ENCODE measurements around the gene TMED7. TPM values are rescaled to one million over a fixed set of nuclear protein-coding genes. Genes with fewer than 3 reads are reported as not detected.

The TMED7 gene
- total and polyA plus RNA-seq, 2 donors, result 25.9 to 33.0 TPM

DNA sequence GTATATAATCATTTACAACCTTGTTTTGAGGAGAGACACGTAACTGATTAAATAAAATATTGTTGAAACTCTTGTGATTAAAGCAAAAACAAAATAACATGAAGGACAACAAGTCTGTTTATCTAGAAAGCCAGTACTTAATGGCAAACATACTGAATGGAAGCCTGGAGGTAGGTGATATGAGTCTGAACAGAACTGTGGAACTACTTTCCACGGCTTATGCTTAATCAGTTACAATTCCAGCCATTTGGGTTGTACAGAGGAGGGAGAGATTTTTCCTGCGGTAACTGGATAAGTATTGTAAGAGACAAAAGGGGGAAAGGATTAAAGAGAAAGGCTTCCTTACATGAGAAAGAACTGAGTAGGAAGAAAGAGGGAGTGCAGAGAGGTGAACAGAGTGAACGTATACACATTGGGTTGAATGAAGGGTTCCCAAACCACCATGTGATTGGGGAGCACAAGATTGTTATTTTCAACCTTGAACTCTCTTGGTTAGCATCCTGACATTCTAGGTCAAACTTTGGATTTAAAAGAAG, 4.4 kb downstream of the TMED7 start:
- WGBS, result 96% methylated on average over 4 of the region's 4 CpGs
- no peak for DNase-seq (ENCODE audit: low read depth in 6 of 9, low spot score in 9 of 9)
- Histone ChIP-seq H3K9me3 (ENCODE audit: control insufficient read depth in 2 of 2, insufficient read depth in 1 of 2, low read length in 1 of 2) (no peaks in the 10 kb centered on the region), H3K4me1 (ENCODE audit: control insufficient read depth in 2 of 2, insufficient read depth in 2 of 2, low read length in 2 of 2) (peaks cover 7 to 14% of the 10 kb centered on the region in 2 donors), H3K27ac (ENCODE audit: low read depth in 1 of 2, low read length in 1 of 2) (no peak overlapping the region), H3K36me3 (ENCODE audit: control insufficient read depth in 2 of 2, insufficient read depth in 2 of 2, low read length in 1 of 2) (peaks cover 9 to 35% of the 10 kb centered on the region in 2 donors), H3K4me3 (ENCODE audit: low read length in 2 of 2) (no peak overlapping the region), H3K27me3 (ENCODE audit: control insufficient read depth in 2 of 2, insufficient read depth in 1 of 2, low read length in 1 of 2) (no peaks in the 10 kb centered on the region)

DNA sequence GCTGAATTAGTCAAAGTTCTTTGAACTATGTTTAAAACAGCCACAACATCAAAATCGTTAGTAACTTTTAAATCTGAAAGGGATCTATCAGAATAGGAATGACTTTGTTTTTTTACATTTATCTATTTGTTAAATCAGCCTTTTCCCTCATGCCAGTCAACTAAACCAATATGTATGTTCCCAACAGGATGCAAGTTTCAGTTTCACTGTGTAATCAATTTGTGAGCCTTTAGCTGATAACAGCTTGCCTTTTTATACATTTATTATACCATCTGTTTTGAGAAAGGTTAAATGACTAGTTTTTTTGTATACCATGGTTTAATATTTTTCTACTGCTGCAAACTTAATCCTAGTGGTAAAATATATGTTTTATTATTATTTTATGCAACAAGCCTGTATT, 8.9 kb downstream of the TMED7 start:
- Histone ChIP-seq H3K36me3 (ENCODE audit: control insufficient read depth in 2 of 2, insufficient read depth in 2 of 2, low read length in 1 of 2) (peaks cover 10 to 50% of the 10 kb centered on the region in 2 donors), H3K4me1 (ENCODE audit: control insufficient read depth in 2 of 2, insufficient read depth in 2 of 2, low read length in 2 of 2) (no peaks in the 10 kb centered on the region), H3K27me3 (ENCODE audit: control insufficient read depth in 2 of 2, insufficient read depth in 1 of 2, low read length in 1 of 2) (no peaks in the 10 kb centered on the region), H3K4me3 (ENCODE audit: low read length in 2 of 2) (no peak overlapping the region), H3K9me3 (ENCODE audit: control insufficient read depth in 2 of 2, insufficient read depth in 1 of 2, low read length in 1 of 2) (no peaks in the 10 kb centered on the region), H3K27ac (ENCODE audit: low read depth in 1 of 2, low read length in 1 of 2) (no peak overlapping the region)
- 55% methylated on average over 1 of the region's 1 CpG for WGBS
- no peak for DNase-seq (ENCODE audit: low read depth in 6 of 9, low spot score in 9 of 9)

- Histone ChIP-seq H3K9me3 (ENCODE audit: control insufficient read depth in 2 of 2, insufficient read depth in 1 of 2, low read length in 1 of 2) (no peaks in the 10 kb centered on the region), H3K4me1 (ENCODE audit: control insufficient read depth in 2 of 2, insufficient read depth in 2 of 2, low read length in 2 of 2) (no peaks in the 10 kb centered on the region), H3K4me3 (ENCODE audit: low read length in 2 of 2) (no peak overlapping the region), H3K27ac (ENCODE audit: low read depth in 1 of 2, low read length in 1 of 2) (no peak overlapping the region), H3K27me3 (ENCODE audit: control insufficient read depth in 2 of 2, insufficient read depth in 1 of 2, low read length in 1 of 2) (no peaks in the 10 kb centered on the region), H3K36me3 (ENCODE audit: control insufficient read depth in 2 of 2, insufficient read depth in 2 of 2, low read length in 1 of 2) (peaks cover 10 to 50% of the 10 kb centered on the region in 2 donors)
- no peak for DNase-seq (ENCODE audit: low read depth in 6 of 9, low spot score in 9 of 9)
These were observed 9.4 kb downstream of the TMED7 start for GRCh38 chr5:115616472-115616871.

DNA sequence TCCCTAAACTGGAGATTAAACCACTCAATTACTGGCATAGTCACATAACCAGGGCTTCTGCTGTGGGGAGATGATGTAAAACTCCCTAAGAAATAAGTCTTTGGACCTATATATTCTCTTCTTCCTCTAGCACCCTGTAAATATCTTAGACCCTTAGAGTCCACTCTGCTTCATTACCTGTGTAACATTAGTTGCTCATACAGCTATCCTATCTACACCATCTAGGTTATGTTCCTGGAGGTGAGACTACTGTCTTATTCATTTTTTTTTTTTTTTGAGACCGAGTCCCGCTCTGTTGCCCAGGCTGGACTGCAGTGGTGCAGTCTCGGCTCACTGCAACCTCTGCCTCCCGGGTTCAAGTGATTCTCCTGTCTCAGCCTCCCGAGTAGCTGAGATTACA, 14.0 kb downstream of the TMED7 start:
- no peaks in the 10 kb centered on the region for H3K9me3 ChIP-seq (ENCODE audit: control insufficient read depth in 2 of 2, insufficient read depth in 1 of 2, low read length in 1 of 2)
- 96% methylated on average over 5 of the region's 5 CpGs for WGBS
- peaks cover 7 to 29% of the 10 kb centered on the region in 2 donors for H3K36me3 ChIP-seq (ENCODE audit: control insufficient read depth in 2 of 2, insufficient read depth in 2 of 2, low read length in 1 of 2)
- no peaks in the 10 kb centered on the region for H3K4me1 ChIP-seq (ENCODE audit: control insufficient read depth in 2 of 2, insufficient read depth in 2 of 2, low read length in 2 of 2)
- no peaks in the 10 kb centered on the region for H3K27me3 ChIP-seq (ENCODE audit: control insufficient read depth in 2 of 2, insufficient read depth in 1 of 2, low read length in 1 of 2)
- DNase-seq (ENCODE audit: low read depth in 6 of 9, low spot score in 9 of 9), result no peak
- no peak overlapping the region for H3K4me3 ChIP-seq (ENCODE audit: low read length in 2 of 2)
- H3K27ac ChIP-seq (ENCODE audit: low read depth in 1 of 2, low read length in 1 of 2), result no peak overlapping the region

DNA sequence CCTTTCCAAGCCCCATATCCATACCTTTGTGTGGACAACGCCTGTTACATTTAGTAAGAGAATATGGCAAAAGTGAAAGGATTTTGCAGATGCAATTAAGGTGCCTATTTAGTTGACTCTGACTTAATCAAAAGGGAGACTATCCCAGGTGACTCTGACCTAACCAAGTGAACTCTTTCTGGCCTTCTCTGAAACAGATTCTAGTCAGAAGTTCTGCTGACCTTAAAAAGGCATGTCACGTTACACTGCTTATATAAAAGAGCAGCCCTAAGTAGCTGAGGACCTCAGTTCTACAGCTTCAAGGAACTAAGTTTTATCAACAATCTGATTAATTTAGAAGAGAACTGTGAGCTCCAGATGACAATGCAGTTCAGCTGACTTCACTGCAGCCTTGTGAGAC, 17.9 kb downstream of the TMED7 start:
- Histone ChIP-seq H3K27ac (ENCODE audit: low read depth in 1 of 2, low read length in 1 of 2) (no peak overlapping the region), H3K4me3 (ENCODE audit: low read length in 2 of 2) (no peak overlapping the region), H3K4me1 (ENCODE audit: control insufficient read depth in 2 of 2, insufficient read depth in 2 of 2, low read length in 2 of 2) (peaks cover 0 to under 1% of the 10 kb centered on the region in 2 donors), H3K36me3 (ENCODE audit: control insufficient read depth in 2 of 2, insufficient read depth in 2 of 2, low read length in 1 of 2) (peaks cover 4 to 21% of the 10 kb centered on the region in 2 donors), H3K9me3 (ENCODE audit: control insufficient read depth in 2 of 2, insufficient read depth in 1 of 2, low read length in 1 of 2) (no peaks in the 10 kb centered on the region), H3K27me3 (ENCODE audit: control insufficient read depth in 2 of 2, insufficient read depth in 1 of 2, low read length in 1 of 2) (no peaks in the 10 kb centered on the region)
- WGBS, result 96% methylated on average over 2 of the region's 2 CpGs
- DNase-seq (ENCODE audit: low read depth in 6 of 9, low spot score in 9 of 9), result no peak

- WGBS, result 98% methylated on average over 3 of the region's 3 CpGs
- no peak for DNase-seq (ENCODE audit: low read depth in 6 of 9, low spot score in 9 of 9)
- Histone ChIP-seq H3K27ac (ENCODE audit: low read depth in 1 of 2, low read length in 1 of 2) (no peak overlapping the region), H3K27me3 (ENCODE audit: control insufficient read depth in 2 of 2, insufficient read depth in 1 of 2, low read length in 1 of 2) (no peaks in the 10 kb centered on the region), H3K36me3 (ENCODE audit: control insufficient read depth in 2 of 2, insufficient read depth in 2 of 2, low read length in 1 of 2) (peaks cover 4 to 16% of the 10 kb centered on the region in 2 donors), H3K9me3 (ENCODE audit: control insufficient read depth in 2 of 2, insufficient read depth in 1 of 2, low read length in 1 of 2) (no peaks in the 10 kb centered on the region), H3K4me3 (ENCODE audit: low read length in 2 of 2) (no peak overlapping the region), H3K4me1 (ENCODE audit: control insufficient read depth in 2 of 2, insufficient read depth in 2 of 2, low read length in 2 of 2) (peaks cover 0 to 11% of the 10 kb centered on the region in 2 donors)
These were observed 20.4 kb downstream of the TMED7 start for GRCh38 chr5:115605436-115605835.

DNA sequence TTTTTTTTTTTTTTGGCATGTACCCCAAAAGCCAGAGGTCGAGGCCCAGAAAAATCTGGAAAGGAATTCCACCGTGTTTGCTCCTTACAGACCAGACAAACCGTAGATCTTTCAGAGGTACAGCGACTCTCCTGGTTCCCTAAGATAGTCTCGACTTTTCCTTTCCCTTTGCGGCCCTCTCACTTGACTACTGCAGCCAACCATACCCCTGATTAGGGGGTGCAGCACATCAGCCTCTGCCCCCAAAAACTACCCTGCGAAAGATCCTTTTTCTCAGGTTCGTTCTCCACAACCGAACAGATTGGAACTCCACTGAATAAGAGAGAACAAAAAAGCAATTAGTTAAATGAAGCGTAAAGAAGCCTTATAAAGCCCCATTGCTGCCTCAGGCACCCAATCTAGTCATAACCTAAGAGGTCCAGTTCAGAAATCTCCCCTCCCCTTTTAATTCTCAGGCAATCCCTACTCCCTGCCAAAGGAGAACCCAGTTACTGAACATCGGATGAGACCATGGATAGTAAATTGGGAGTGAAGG, 23.2 kb downstream of the TMED7 start:
- WGBS, result 58% methylated on average over 11 of the region's 11 CpGs
- H3K9me3 ChIP-seq (ENCODE audit: control insufficient read depth in 2 of 2, insufficient read depth in 1 of 2, low read length in 1 of 2), result no peaks in the 10 kb centered on the region
- peak overlapping the region; percentile 48 to 65 for H3K27ac ChIP-seq (ENCODE audit: low read depth in 1 of 2, low read length in 1 of 2)
- DNase-seq (ENCODE audit: low read depth in 6 of 9, low spot score in 9 of 9), result no peak
- peaks cover 4 to 14% of the 10 kb centered on the region in 2 donors for H3K36me3 ChIP-seq (ENCODE audit: control insufficient read depth in 2 of 2, insufficient read depth in 2 of 2, low read length in 1 of 2)
- no peaks in the 10 kb centered on the region for H3K27me3 ChIP-seq (ENCODE audit: control insufficient read depth in 2 of 2, insufficient read depth in 1 of 2, low read length in 1 of 2)
- H3K4me1 ChIP-seq (ENCODE audit: control insufficient read depth in 2 of 2, insufficient read depth in 2 of 2, low read length in 2 of 2), result peaks cover 0 to 11% of the 10 kb centered on the region in 2 donors
- peak overlapping the region; percentile 29 to 70 for H3K4me3 ChIP-seq (ENCODE audit: low read length in 2 of 2)

DNA sequence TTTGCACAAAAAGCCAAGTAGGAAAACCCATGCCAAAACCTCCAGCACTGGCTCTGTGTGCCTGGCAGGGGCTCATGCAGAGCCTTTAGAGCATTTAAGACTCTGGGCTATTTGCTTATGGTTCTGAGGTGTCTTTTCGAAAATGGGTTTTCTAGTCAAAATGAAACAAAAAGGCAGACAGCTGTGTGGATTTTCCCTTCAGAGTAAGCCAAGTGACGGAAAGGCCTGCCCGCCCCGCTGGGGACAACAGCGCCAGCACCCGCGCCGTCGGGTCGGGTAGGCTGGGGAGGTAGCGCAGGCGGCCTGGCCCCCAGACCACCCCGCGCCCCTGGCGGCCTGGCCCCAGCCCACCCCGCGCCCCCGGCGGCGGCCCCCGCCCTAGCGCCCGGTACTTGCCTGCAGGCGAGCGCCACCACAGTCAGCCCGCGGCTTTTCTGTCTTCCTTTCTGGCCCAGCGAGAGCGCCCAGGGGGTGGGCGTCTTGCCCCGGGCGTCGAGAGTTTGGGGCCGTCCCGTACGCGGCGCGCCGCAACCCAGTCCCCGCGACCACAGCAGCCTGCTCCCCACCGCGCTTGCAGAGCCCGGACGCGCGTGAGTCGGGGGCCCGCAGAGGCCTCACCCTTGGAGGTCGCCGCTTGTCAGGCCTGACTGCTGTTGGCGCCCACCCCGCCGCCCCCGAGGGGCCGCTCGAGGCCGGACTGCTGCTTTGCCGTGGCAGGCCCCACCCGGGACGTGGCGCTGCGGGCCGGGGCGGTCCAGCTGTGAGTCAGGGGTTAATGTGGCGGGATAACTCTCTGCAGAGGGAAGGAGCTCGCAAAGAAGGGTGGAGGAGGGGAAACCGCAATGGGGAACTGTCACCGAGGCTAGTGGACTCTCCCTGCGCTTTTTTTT, 23.9 kb downstream of the TMED7 start, which contains the start of gene TICAM2:
Gene TICAM2, minus strand, starts transcription at position 779 of the 890 bp plus-strand sequence. CDS start 21,223 bp downstream, outside the sequence.
- Histone ChIP-seq H3K4me1 (ENCODE audit: control insufficient read depth in 2 of 2, insufficient read depth in 2 of 2, low read length in 2 of 2) (peaks cover 0 to 11% of the 10 kb centered on the region in 2 donors), H3K27me3 (ENCODE audit: control insufficient read depth in 2 of 2, insufficient read depth in 1 of 2, low read length in 1 of 2) (no peaks in the 10 kb centered on the region), H3K9me3 (ENCODE audit: control insufficient read depth in 2 of 2, insufficient read depth in 1 of 2, low read length in 1 of 2) (no peaks in the 10 kb centered on the region), H3K27ac (ENCODE audit: low read depth in 1 of 2, low read length in 1 of 2) (peak within 1 kb of the TSS; percentile 53 to 76), H3K36me3 (ENCODE audit: control insufficient read depth in 2 of 2, insufficient read depth in 2 of 2, low read length in 1 of 2) (peaks cover 4 to 14% of the 10 kb centered on the region in 2 donors), H3K4me3 (ENCODE audit: low read length in 2 of 2) (peak within 1 kb of the TSS; percentile 54 to 70)
- under 1% methylated on average over 71 of the region's 71 CpGs for WGBS
- DNase-seq (ENCODE audit: low read depth in 6 of 9, low spot score in 9 of 9), result peak in 4 of 9 donors; percentile 19 to 67 (median 46)

DNA sequence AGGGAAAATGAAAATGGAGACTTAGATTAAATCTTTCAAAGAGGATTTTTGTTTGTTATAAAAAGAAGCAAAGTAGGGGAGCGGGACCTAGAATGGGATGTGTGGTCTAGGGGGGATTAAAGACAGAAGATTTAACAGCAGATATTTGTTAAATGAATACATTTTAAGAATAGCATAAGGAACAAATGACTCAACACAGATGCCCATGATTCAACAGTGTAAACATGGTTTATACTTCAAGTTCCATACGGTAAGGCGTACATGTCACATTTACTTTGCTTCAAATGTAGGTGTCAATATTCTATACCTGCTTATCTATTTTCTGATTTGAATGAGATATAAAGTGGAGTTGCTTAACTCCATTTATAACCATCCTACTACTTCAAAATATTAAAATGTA, 25.1 kb downstream of the TMED7 start:
- H3K9me3 ChIP-seq (ENCODE audit: control insufficient read depth in 2 of 2, insufficient read depth in 1 of 2, low read length in 1 of 2), result no peaks in the 10 kb centered on the region
- H3K27ac ChIP-seq (ENCODE audit: low read depth in 1 of 2, low read length in 1 of 2), result no peak overlapping the region
- WGBS, result 98% methylated on average over 3 of the region's 3 CpGs
- DNase-seq (ENCODE audit: low read depth in 6 of 9, low spot score in 9 of 9), result no peak
- H3K4me3 ChIP-seq (ENCODE audit: low read length in 2 of 2), result no peak overlapping the region
- no peaks in the 10 kb centered on the region for H3K27me3 ChIP-seq (ENCODE audit: control insufficient read depth in 2 of 2, insufficient read depth in 1 of 2, low read length in 1 of 2)
- peaks cover 0 to 11% of the 10 kb centered on the region in 2 donors for H3K4me1 ChIP-seq (ENCODE audit: control insufficient read depth in 2 of 2, insufficient read depth in 2 of 2, low read length in 2 of 2)
- peaks cover 4 to 14% of the 10 kb centered on the region in 2 donors for H3K36me3 ChIP-seq (ENCODE audit: control insufficient read depth in 2 of 2, insufficient read depth in 2 of 2, low read length in 1 of 2)

All from thymus (tissue), 11 donors.